ENCODE results near the gene KRTAP13-2.

GRCh38 chr21:30415993-30416392 lies 43.9 kb upstream of the KRTAP13-2 start:
- no peak for TF ChIP-seq POLR2A (IDR thresholded peaks at IDR 0.05)
- no peak for TF ChIP-seq CTCF (IDR thresholded peaks at IDR 0.05)

Data from adrenal gland (tissue), 5 donors.